ENCODE measurements around the gene KDM3B.

The KDM3B gene

GRCh38 chr5:138346889-138347288 is 5.6 kb upstream of the KDM3B start:
- no peak for DNase-seq (ENCODE audit: low read depth, low spot score)

- DNase-seq (ENCODE audit: low read depth, low spot score), result no peak
Measured at GRCh38 chr5:138349852-138350562, 2.5 kb upstream of the KDM3B start.

- DNase-seq (ENCODE audit: low read depth, low spot score), result no peak
Measured at GRCh38 chr5:138350563-138350890, 2.0 kb upstream of the KDM3B start.

- DNase-seq (ENCODE audit: low read depth, low spot score), result no peak
Measured at GRCh38 chr5:138351056-138351455, 1.4 kb upstream of the KDM3B start.

- DNase-seq (ENCODE audit: low read depth, low spot score), result no peak
Measured at GRCh38 chr5:138351517-138351916, 968 bp upstream of the KDM3B start.

- DNase-seq (ENCODE audit: low read depth, low spot score), result no peak
Measured at GRCh38 chr5:138352722-138353559, 456 bp downstream of the KDM3B start.

- DNase-seq (ENCODE audit: low read depth, low spot score), result no peak
Measured at GRCh38 chr5:138353560-138354080, 1.1 kb downstream of the KDM3B start.

GRCh38 chr5:138354387-138354786 is 1.9 kb downstream of the KDM3B start:
- DNase-seq (ENCODE audit: low read depth, low spot score), result no peak

GRCh38 chr5:138354926-138355378 is 2.5 kb downstream of the KDM3B start:
- no peak for DNase-seq (ENCODE audit: low read depth, low spot score)

- no peak for DNase-seq (ENCODE audit: low read depth, low spot score)
Measured at GRCh38 chr5:138359621-138360020, 7.1 kb downstream of the KDM3B start.

GRCh38 chr5:138360941-138361452 is 8.5 kb downstream of the KDM3B start:
- DNase-seq (ENCODE audit: low read depth, low spot score), result no peak

GRCh38 chr5:138364576-138364975 is 12.1 kb downstream of the KDM3B start:
- no peak for DNase-seq (ENCODE audit: low read depth, low spot score)

- no peak for DNase-seq (ENCODE audit: low read depth, low spot score)
Measured at GRCh38 chr5:138366632-138367382, 14.3 kb downstream of the KDM3B start.

- no peak for DNase-seq (ENCODE audit: low read depth, low spot score)
Measured at GRCh38 chr5:138369261-138369660, 16.8 kb downstream of the KDM3B start.

- no peak for DNase-seq (ENCODE audit: low read depth, low spot score)
Measured at GRCh38 chr5:138369706-138370105, 17.2 kb downstream of the KDM3B start.

GRCh38 chr5:138370537-138370936 is 18.1 kb downstream of the KDM3B start:
- DNase-seq (ENCODE audit: low read depth, low spot score), result no peak

GRCh38 chr5:138371454-138371853 is 19.0 kb downstream of the KDM3B start:
- DNase-seq (ENCODE audit: low read depth, low spot score), result no peak

- no peak for DNase-seq (ENCODE audit: low read depth, low spot score)
Measured at GRCh38 chr5:138372225-138372624, 19.7 kb downstream of the KDM3B start.

- DNase-seq (ENCODE audit: low read depth, low spot score), result no peak
Measured at GRCh38 chr5:138372653-138373052, 20.2 kb downstream of the KDM3B start.

GRCh38 chr5:138382347-138382746 is 29.9 kb downstream of the KDM3B start:
- DNase-seq (ENCODE audit: low read depth, low spot score), result no peak

- no peak for DNase-seq (ENCODE audit: low read depth, low spot score)
Measured at GRCh38 chr5:138385660-138386059, 33.2 kb downstream of the KDM3B start.

GRCh38 chr5:138386290-138386689 is 33.8 kb downstream of the KDM3B start:
- no peak for DNase-seq (ENCODE audit: low read depth, low spot score)
